OCI-LY1 (cell line): ENCODE measurements around the gene EDC3.

ENCODE experiments used
- H2AFZ ChIP-seq: fragments of 200-600 bp; sonication (generic), shearing (Covaris generic); 2 replicates; pipeline ENCODE4 v1.6.0; 2014; ENCODE audit warnings: antibody characterized with exemption, mild to moderate bottlenecking, low read length
- H3F3A ChIP-seq: fragments of 200-600 bp; sonication (generic), shearing (Covaris generic); 2 replicates; pipeline ENCODE4 v1.6.0; 2014; ENCODE audit warnings: mild to moderate bottlenecking, antibody characterized with exemption, low read length, moderate library complexity; ENCODE audit not compliant: insufficient read depth
- H3K27ac ChIP-seq: fragments of 200-600 bp; sonication (generic); 2 replicates; pipeline ENCODE4 v1.5.1; 2014; ENCODE audit warnings: low read length, mixed run types, mild to moderate bottlenecking, low read depth; ENCODE audit not compliant: poor library complexity, severe bottlenecking
- H3K27me3 ChIP-seq: fragments of 200-600 bp; sonication (generic); 2 replicates; pipeline ENCODE4 v1.6.0; 2014; ENCODE audit warnings: antibody characterized with exemption, mild to moderate bottlenecking, low read length, moderate library complexity; ENCODE audit not compliant: insufficient read depth
- H3K36me3 ChIP-seq: fragments of 200-600 bp; sonication (generic); 2 replicates; pipeline ENCODE4 v1.6.1; 2014; ENCODE audit warnings: mild to moderate bottlenecking, antibody characterized with exemption, low read length, moderate library complexity, mixed read lengths; ENCODE audit not compliant: insufficient read depth
- H3K4me1 ChIP-seq: fragments of 200-600 bp; sonication (generic); 2 replicates; pipeline ENCODE4 v1.5.1; 2014; ENCODE audit warnings: mild to moderate bottlenecking, low read length, moderate library complexity; ENCODE audit not compliant: insufficient read depth, severe bottlenecking
- H3K4me2 ChIP-seq: fragments of 200-600 bp; sonication (generic), shearing (Covaris generic); 2 replicates; pipeline ENCODE4 v1.6.1; 2014; ENCODE audit warnings: low read length
- H3K4me3 ChIP-seq: fragments of 200-600 bp; sonication (generic); 2 replicates; pipeline ENCODE4 v1.5.1; 2014; ENCODE audit warnings: low read length, low read depth, mild to moderate bottlenecking, mixed read lengths; ENCODE audit not compliant: poor library complexity, severe bottlenecking
- H3K79me2 ChIP-seq: fragments of 200-600 bp; shearing (Covaris generic); 2 replicates; pipeline ENCODE4 v1.6.1; 2016; ENCODE audit warnings: mixed run types, low read length, mixed read lengths; ENCODE audit not compliant: insufficient read depth
- H3K9ac ChIP-seq: fragments of 200-600 bp; sonication (generic), shearing (Covaris generic); 2 replicates; pipeline ENCODE4 v1.6.1; 2014; ENCODE audit warnings: mild to moderate bottlenecking, low read length, mixed read lengths
- H3K9me2 ChIP-seq: fragments of 200-600 bp; sonication (generic), shearing (Covaris generic); 2 replicates; pipeline ENCODE4 v1.6.1; 2014; ENCODE audit warnings: low read depth, mild to moderate bottlenecking, low read length, mixed read lengths
- H3K9me3 ChIP-seq: fragments of 200-600 bp; shearing (Covaris generic); 2 replicates; pipeline ENCODE4 v1.6.1; 2014; ENCODE audit warnings: low read length, mixed read lengths
- H4K20me1 ChIP-seq: fragments of 200-600 bp; sonication (generic), shearing (Covaris generic); 2 replicates; pipeline ENCODE4 v1.6.0; 2016; ENCODE audit warnings: mild to moderate bottlenecking, low read length; ENCODE audit not compliant: insufficient read depth
- EZH2 ChIP-seq: fragments of 200-600 bp; sonication (generic), shearing (Covaris generic); IDR thresholded peaks from 2 replicates; pipeline ENCODE4 v1.8.0; 2017; ENCODE audit warnings: borderline replicate concordance, mixed run types, mild to moderate bottlenecking, antibody characterized with exemption, low read length, moderate library complexity, mixed read lengths
- TF ChIP-seq, protein P1 (sequence below): fragments of 200-600 bp; sonication (generic), shearing (Covaris generic); IDR thresholded peaks from 2 replicates; pipeline ENCODE4 v1.5.1; 2017; ENCODE audit warnings: mild to moderate bottlenecking, antibody characterized with exemption, low read length, moderate library complexity, mixed read lengths

The EDC3 gene

DNA sequence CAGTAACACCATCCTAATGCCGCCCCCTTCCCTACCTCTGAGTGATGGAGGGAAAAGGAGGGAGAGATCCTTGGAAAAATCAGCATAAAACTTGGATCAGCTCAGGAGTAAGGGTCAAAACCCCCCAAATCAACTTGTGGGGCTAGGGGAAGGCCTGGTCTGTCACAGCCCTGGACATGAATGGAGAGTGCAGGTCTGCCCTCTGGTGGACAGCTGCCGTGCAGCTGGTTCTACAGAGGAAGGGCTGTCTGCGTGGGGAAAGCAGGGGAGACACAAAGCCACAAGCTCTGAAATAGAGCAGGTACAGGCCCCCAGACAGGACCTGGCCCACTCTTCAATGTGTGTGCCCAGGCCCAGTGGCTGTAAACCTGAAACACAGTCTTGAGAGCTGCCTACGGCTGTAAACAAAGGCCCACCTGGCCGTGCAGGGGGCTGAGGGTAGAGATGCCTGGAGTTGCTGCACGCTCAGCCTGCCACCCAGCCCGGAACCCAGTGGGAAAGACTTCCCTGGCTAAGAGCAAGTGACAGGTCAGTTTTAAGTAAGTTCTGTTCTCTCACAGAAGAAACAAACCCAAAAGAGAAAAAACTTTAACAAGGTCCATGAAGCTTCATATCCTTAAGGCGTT is 63.8 kb downstream of the EDC3 start:
- no peak overlapping the region for H2AFZ ChIP-seq
- no peaks in the 10 kb centered on the region for H3F3A ChIP-seq
- no peaks in the 10 kb centered on the region for H3K79me2 ChIP-seq
- no peak overlapping the region for H3K4me3 ChIP-seq
- no peaks in the 10 kb centered on the region for H3K9me2 ChIP-seq
- H3K27ac ChIP-seq, result no peak overlapping the region
- peaks cover 93% of the 10 kb centered on the region for H3K36me3 ChIP-seq
- no peak overlapping the region for H3K4me2 ChIP-seq
- H4K20me1 ChIP-seq, result no peaks in the 10 kb centered on the region
- H3K9me3 ChIP-seq, result no peaks in the 10 kb centered on the region
- TF ChIP-seq, protein P1, sequence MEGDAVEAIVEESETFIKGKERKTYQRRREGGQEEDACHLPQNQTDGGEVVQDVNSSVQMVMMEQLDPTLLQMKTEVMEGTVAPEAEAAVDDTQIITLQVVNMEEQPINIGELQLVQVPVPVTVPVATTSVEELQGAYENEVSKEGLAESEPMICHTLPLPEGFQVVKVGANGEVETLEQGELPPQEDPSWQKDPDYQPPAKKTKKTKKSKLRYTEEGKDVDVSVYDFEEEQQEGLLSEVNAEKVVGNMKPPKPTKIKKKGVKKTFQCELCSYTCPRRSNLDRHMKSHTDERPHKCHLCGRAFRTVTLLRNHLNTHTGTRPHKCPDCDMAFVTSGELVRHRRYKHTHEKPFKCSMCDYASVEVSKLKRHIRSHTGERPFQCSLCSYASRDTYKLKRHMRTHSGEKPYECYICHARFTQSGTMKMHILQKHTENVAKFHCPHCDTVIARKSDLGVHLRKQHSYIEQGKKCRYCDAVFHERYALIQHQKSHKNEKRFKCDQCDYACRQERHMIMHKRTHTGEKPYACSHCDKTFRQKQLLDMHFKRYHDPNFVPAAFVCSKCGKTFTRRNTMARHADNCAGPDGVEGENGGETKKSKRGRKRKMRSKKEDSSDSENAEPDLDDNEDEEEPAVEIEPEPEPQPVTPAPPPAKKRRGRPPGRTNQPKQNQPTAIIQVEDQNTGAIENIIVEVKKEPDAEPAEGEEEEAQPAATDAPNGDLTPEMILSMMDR, result peak; percentile 94
- no peak for TF ChIP-seq EZH2
- peaks cover 11% of the 10 kb centered on the region for H3K4me1 ChIP-seq
- no peak overlapping the region for H3K9ac ChIP-seq
- no peaks in the 10 kb centered on the region for H3K27me3 ChIP-seq

DNA sequence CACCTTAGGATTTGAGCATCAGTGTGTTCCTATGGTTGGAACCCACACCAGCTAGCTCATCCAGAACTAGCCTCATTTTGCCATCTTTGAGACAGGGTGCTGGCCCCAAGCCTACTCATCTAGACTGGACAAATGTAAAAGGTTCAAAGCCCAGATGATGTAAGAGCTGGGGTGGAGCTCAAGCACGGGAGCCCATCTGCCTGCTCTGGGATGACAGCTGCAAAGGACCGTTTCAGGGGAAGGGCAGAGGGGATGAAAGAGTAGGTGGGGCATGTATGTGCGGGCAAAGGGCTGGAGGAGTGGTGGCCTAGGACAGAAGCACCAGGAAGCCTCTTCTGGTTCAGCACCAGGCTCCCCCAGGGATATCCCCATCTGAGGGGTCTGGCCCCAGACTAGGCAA is 64.4 kb downstream of the EDC3 start:
- Histone ChIP-seq H3K36me3 (peaks cover 93% of the 10 kb centered on the region), H4K20me1 (no peaks in the 10 kb centered on the region), H3K4me2 (no peak overlapping the region), H3K4me3 (no peak overlapping the region), H3K4me1 (peaks cover 17% of the 10 kb centered on the region), H3K9me3 (no peaks in the 10 kb centered on the region), H3K79me2 (no peaks in the 10 kb centered on the region), H3F3A (no peaks in the 10 kb centered on the region), H2AFZ (no peak overlapping the region), H3K27ac (no peak overlapping the region), H3K9ac (no peak overlapping the region), H3K27me3 (no peaks in the 10 kb centered on the region), H3K9me2 (no peaks in the 10 kb centered on the region)
- TF ChIP-seq, protein P1, result no peak
- no peak for TF ChIP-seq EZH2

DNA sequence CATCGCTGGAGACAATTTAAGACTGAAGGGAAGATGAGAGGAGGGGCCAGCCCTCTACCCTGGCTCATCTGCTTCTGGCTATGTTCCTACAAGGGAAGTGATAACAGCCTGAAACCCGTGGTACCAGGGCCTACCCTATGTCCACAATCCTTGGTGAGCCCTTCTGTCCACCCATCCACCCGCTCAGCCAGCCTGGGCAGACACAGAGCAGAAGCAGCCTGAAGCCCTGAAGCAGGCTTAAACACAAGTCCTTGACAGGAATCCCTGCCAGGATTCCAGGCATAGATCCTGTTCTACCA is 64.8 kb downstream of the EDC3 start:
- H3K4me3 ChIP-seq, result no peak overlapping the region
- H3K9me2 ChIP-seq, result no peaks in the 10 kb centered on the region
- H3K4me1 ChIP-seq, result peaks cover 21% of the 10 kb centered on the region
- no peak overlapping the region for H3K4me2 ChIP-seq
- H2AFZ ChIP-seq, result no peak overlapping the region
- H3K79me2 ChIP-seq, result no peaks in the 10 kb centered on the region
- H3K9ac ChIP-seq, result no peak overlapping the region
- TF ChIP-seq, protein P1, result no peak
- TF ChIP-seq EZH2, result no peak
- peaks cover 93% of the 10 kb centered on the region for H3K36me3 ChIP-seq
- no peaks in the 10 kb centered on the region for H3K9me3 ChIP-seq
- no peaks in the 10 kb centered on the region for H3F3A ChIP-seq
- no peaks in the 10 kb centered on the region for H3K27me3 ChIP-seq
- H4K20me1 ChIP-seq, result no peaks in the 10 kb centered on the region
- H3K27ac ChIP-seq, result peak overlapping the region; percentile 31
